ENCODE measurements around the gene SBNO2.

DNA sequence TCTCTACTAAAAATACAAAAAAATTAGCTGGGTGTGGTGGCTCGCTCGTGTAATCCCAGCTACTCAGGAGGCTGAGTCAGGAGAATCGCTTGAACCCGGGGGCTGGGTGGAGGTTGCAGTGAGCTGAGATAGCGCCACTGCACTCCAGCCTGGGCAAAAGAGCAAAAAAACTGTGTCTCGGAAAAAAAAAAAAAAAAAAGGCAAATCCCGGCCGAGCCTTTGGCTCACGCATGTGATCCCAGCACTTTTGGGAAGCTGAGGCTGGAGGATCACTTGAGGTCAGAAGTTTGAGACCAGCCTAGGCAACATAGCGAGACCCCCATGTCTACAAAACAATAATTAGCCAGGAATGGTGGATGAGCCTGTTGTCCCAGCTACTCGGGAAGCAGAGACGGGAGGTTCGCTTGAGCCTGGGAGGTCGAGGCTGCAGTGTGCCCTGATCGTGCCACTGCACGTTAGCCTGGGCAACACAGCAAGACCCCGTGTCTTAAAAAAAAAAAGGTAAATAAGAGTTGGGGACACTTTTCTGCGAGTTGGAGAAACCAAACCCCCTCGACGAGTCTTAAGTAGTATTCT, 70.8 kb downstream of the SBNO2 start:
- TF ChIP-seq, protein P1, sequence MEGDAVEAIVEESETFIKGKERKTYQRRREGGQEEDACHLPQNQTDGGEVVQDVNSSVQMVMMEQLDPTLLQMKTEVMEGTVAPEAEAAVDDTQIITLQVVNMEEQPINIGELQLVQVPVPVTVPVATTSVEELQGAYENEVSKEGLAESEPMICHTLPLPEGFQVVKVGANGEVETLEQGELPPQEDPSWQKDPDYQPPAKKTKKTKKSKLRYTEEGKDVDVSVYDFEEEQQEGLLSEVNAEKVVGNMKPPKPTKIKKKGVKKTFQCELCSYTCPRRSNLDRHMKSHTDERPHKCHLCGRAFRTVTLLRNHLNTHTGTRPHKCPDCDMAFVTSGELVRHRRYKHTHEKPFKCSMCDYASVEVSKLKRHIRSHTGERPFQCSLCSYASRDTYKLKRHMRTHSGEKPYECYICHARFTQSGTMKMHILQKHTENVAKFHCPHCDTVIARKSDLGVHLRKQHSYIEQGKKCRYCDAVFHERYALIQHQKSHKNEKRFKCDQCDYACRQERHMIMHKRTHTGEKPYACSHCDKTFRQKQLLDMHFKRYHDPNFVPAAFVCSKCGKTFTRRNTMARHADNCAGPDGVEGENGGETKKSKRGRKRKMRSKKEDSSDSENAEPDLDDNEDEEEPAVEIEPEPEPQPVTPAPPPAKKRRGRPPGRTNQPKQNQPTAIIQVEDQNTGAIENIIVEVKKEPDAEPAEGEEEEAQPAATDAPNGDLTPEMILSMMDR (IDR thresholded peaks at IDR 0.05; ENCODE audit: extremely low read depth in 1 of 2, insufficient read depth in 1 of 2, low read depth in 1 of 2, low read length in 2 of 2) = no peak
- TF ChIP-seq POLR2A (IDR thresholded peaks at IDR 0.05; ENCODE audit: low read depth, low read length) = no peak
- no peak for TF ChIP-seq EZH2 (IDR thresholded peaks at IDR 0.05; ENCODE audit: borderline replicate concordance, low read depth, low read length, severe bottlenecking)
- no peak for TF ChIP-seq FOS (IDR thresholded peaks at IDR 0.05; ENCODE audit: borderline replicate concordance, insufficient read depth, low read length)
- no peak for TF ChIP-seq MYC (IDR thresholded peaks at IDR 0.05; ENCODE audit: low read depth, low read length)
- no peak for TF ChIP-seq JUN (IDR thresholded peaks at IDR 0.05; ENCODE audit: borderline replicate concordance, insufficient read depth, insufficient read length, low read depth)

Data from endothelial cell of umbilical vein (primary cell).